KOPT-K1 (cell line): ENCODE data around the gene BCAM.
"Not testable (repeated sequence)": the region's sequence is repeated elsewhere in the genome, so short reads cannot be mapped to it uniquely, and the experiment has no call there.

Experiments used
- H3K27ac ChIP-seq: fragments of 200-600 bp; sonication (generic); 2 replicates; pipeline ENCODE4 v1.5.1; 2016; ENCODE audit warnings: antibody characterized with exemption, mild to moderate bottlenecking, low read depth, low read length; ENCODE audit not compliant: poor library complexity, severe bottlenecking
- H3K36me3 ChIP-seq: fragments of 200-600 bp; sonication (generic); 2 replicates; pipeline ENCODE4 v1.5.1; 2017; ENCODE audit warnings: antibody characterized with exemption, mild to moderate bottlenecking, low read length, moderate library complexity; ENCODE audit not compliant: insufficient read depth
- H3K9me3 ChIP-seq: fragments of 200-600 bp; sonication (generic); 2 replicates; pipeline ENCODE4 v1.5.1; 2017; ENCODE audit warnings: antibody characterized with exemption, low read length, mild to moderate bottlenecking; ENCODE audit not compliant: insufficient read depth, poor library complexity, severe bottlenecking

Gene BCAM, protein sequence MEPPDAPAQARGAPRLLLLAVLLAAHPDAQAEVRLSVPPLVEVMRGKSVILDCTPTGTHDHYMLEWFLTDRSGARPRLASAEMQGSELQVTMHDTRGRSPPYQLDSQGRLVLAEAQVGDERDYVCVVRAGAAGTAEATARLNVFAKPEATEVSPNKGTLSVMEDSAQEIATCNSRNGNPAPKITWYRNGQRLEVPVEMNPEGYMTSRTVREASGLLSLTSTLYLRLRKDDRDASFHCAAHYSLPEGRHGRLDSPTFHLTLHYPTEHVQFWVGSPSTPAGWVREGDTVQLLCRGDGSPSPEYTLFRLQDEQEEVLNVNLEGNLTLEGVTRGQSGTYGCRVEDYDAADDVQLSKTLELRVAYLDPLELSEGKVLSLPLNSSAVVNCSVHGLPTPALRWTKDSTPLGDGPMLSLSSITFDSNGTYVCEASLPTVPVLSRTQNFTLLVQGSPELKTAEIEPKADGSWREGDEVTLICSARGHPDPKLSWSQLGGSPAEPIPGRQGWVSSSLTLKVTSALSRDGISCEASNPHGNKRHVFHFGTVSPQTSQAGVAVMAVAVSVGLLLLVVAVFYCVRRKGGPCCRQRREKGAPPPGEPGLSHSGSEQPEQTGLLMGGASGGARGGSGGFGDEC

GRCh38 chr19:44808463-44809371, at the start of gene BCAM:
TSS of gene BCAM (plus strand) at chr19:44809103. CDS start at chr19:44809125, 22 bp downstream.
- Histone ChIP-seq H3K9me3 (no peaks in the 10 kb centered on the region), H3K27ac (no peak within 1 kb of the TSS), H3K36me3 (no peaks in the 10 kb centered on the region)

- Histone ChIP-seq H3K27ac (no peak overlapping the region), H3K36me3 (no peaks in the 10 kb centered on the region), H3K9me3 (no peaks in the 10 kb centered on the region)
Observed at GRCh38 chr19:44762038-44762437, 46.9 kb upstream of the BCAM start.

DNA sequence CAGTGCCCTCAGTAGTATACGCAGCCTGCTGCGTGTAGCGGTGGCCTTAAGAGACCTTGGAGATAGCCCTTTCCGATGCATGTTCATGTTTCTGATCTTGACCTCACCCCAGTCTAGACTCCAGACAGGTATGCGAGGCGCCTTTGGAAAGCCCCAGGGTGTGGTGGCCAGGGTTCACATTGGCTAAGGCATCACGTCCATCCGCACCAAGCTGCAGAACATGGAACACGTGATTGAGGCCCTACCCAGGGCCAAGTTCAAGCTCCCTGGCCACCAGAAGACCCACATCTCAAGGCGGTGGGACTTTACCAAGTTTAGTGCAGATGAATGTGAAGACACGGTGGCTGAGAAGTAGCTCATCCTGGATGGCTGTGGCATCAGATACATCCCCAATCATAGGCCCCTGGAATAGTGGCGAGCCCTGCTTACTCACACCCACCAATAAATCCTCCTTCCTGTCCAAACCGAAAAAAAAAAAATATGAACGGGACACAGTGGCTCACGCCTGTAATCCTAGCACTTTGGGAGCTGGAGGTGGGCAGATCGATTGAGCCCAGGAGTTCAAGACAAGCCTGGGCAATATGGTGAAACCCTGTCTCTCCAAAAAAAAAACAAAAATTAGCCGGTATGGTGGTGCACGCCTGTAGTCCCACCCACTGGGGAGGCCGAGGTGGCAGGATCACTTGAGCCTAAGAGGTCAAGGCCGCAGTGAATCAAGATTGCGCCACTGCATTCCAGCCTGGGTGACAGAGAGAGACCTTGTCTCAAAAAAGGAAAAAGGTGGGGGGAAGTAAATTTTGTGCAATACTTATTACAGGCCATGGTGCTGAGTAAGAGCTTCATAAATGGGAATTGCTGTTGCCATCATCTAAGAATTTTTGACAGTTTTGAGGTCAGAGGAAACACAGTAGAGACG, 43.6 kb upstream of the BCAM start:
- Histone ChIP-seq H3K36me3 (no peaks in the 10 kb centered on the region), H3K9me3 (no peaks in the 10 kb centered on the region), H3K27ac (no peak overlapping the region)

- no peaks in the 10 kb centered on the region for H3K36me3 ChIP-seq
- H3K27ac ChIP-seq, result no peak overlapping the region
- no peaks in the 10 kb centered on the region for H3K9me3 ChIP-seq
Observed at GRCh38 chr19:44765949-44766335, 43.0 kb upstream of the BCAM start.

- Histone ChIP-seq H3K27ac (no peak overlapping the region), H3K9me3 (no peaks in the 10 kb centered on the region), H3K36me3 (no peaks in the 10 kb centered on the region)
Observed at GRCh38 chr19:44767295-44768180, 41.4 kb upstream of the BCAM start.

GRCh38 chr19:44770550-44771257, 38.2 kb upstream of the BCAM start:
- Histone ChIP-seq H3K27ac (no peak overlapping the region), H3K9me3 (no peaks in the 10 kb centered on the region), H3K36me3 (no peaks in the 10 kb centered on the region)

- H3K9me3 ChIP-seq, H3K36me3 ChIP-seq, H3K27ac ChIP-seq: not testable (repeated sequence)
Observed at GRCh38 chr19:44772144-44772543, 36.8 kb upstream of the BCAM start.

- Histone ChIP-seq H3K36me3 (no peaks in the 10 kb centered on the region), H3K27ac (no peak overlapping the region), H3K9me3 (no peaks in the 10 kb centered on the region)
Observed at GRCh38 chr19:44772959-44773358, 35.9 kb upstream of the BCAM start.

- Histone ChIP-seq H3K27ac (no peak overlapping the region), H3K36me3 (no peaks in the 10 kb centered on the region), H3K9me3 (no peaks in the 10 kb centered on the region)
Observed at GRCh38 chr19:44775676-44776240, 33.1 kb upstream of the BCAM start.

DNA sequence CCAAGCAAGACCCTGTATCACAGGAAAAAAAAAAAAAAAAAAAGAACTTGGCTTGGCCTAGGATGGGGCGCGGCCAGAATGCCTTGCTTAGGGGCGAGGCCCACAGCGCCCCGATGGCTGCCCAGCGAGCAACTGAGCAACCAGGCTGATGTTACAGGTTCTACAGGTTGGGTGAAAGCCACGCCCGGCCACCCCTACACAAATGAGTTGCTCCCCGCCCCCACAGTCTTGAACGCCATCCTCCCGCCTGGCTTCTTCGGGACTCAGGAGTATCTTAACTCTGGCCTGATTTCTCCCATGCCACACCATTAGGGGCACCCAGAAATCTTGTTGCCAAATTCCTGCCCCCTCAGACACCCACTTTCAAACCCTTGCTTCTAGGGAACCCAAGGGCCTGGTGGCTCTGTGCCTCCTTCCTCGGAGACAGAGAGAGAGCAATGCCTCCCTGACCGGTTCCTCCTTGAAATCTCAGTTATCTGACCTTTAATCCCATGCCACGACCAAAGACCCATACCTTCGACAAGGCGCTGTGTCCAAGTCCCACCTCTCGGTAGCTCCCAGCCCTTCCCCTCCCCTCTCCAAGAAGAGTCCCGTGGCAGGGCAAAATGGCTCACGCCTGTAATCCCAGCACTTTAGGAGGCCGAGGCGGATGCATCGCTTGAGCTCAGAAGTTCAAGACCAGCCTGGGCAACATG, 32.4 kb upstream of the BCAM start:
- Histone ChIP-seq H3K9me3 (no peaks in the 10 kb centered on the region), H3K27ac (no peak overlapping the region), H3K36me3 (no peaks in the 10 kb centered on the region)

GRCh38 chr19:44777715-44778347, 31.1 kb upstream of the BCAM start, which contains the start of gene CBLC:
TSS of gene CBLC (plus strand) at chr19:44777890. CDS start at chr19:44777932, 42 bp downstream.
- Histone ChIP-seq H3K36me3 (no peaks in the 10 kb centered on the region), H3K27ac (no peak within 1 kb of the TSS), H3K9me3 (no peaks in the 10 kb centered on the region)

- no peaks in the 10 kb centered on the region for H3K36me3 ChIP-seq
- no peaks in the 10 kb centered on the region for H3K9me3 ChIP-seq
- H3K27ac ChIP-seq, result no peak overlapping the region
Observed at GRCh38 chr19:44779150-44779549, 29.8 kb upstream of the BCAM start.
